Stimulated activated naive CD8-positive, alpha-beta T cell treated with anti-CD3 and anti-CD28 coated beads, Interleukin-15, Interleukin-2, amounts not matched to agents 100 ng/mL and 50 ng/mL, for 24 hours (primary cell): ENCODE data around the gene PROZ.
"Not testable (repeated sequence)": the region's sequence is repeated elsewhere in the genome, so short reads cannot be mapped to it uniquely, and the experiment has no call there.

Experiments used
- H3K27ac Mint-ChIP-seq: one replicate; pipeline ENCODE4 v1.8.0; 2021; ENCODE audit warnings: mild to moderate bottlenecking, mixed read lengths
- H3K27me3 Mint-ChIP-seq: one replicate; pipeline ENCODE4 v1.8.0; 2021; ENCODE audit warnings: mixed read lengths
- H3K36me3 Mint-ChIP-seq: one replicate; pipeline ENCODE4 v1.8.0; 2021; ENCODE audit warnings: low read depth, mixed read lengths
- H3K4me1 Mint-ChIP-seq: one replicate; pipeline ENCODE4 v1.8.0; 2021; ENCODE audit warnings: low read depth, mixed read lengths
- H3K4me3 Mint-ChIP-seq: one replicate; pipeline ENCODE4 v1.8.0; 2021; ENCODE audit warnings: mild to moderate bottlenecking, mixed read lengths
- H3K9me3 Mint-ChIP-seq: one replicate; pipeline ENCODE4 v1.8.0; 2021; ENCODE audit warnings: mixed read lengths

Gene PROZ

GRCh38 chr13:113157929-113158747 is at the start of gene PROZ:
Gene PROZ, plus strand, starts transcription at chr13:113158648. Its CDS starts 13 bp downstream, at chr13:113158661.
- no peak within 1 kb of the TSS for H3K27ac Mint-ChIP-seq
- no peaks in the 10 kb centered on the region for H3K27me3 Mint-ChIP-seq
- H3K36me3 Mint-ChIP-seq = no peaks in the 10 kb centered on the region
- H3K4me3 Mint-ChIP-seq = no peak within 1 kb of the TSS
- H3K4me1 Mint-ChIP-seq = peaks cover 20% of the 10 kb centered on the region
- H3K9me3 Mint-ChIP-seq = peaks cover 10% of the 10 kb centered on the region

DNA sequence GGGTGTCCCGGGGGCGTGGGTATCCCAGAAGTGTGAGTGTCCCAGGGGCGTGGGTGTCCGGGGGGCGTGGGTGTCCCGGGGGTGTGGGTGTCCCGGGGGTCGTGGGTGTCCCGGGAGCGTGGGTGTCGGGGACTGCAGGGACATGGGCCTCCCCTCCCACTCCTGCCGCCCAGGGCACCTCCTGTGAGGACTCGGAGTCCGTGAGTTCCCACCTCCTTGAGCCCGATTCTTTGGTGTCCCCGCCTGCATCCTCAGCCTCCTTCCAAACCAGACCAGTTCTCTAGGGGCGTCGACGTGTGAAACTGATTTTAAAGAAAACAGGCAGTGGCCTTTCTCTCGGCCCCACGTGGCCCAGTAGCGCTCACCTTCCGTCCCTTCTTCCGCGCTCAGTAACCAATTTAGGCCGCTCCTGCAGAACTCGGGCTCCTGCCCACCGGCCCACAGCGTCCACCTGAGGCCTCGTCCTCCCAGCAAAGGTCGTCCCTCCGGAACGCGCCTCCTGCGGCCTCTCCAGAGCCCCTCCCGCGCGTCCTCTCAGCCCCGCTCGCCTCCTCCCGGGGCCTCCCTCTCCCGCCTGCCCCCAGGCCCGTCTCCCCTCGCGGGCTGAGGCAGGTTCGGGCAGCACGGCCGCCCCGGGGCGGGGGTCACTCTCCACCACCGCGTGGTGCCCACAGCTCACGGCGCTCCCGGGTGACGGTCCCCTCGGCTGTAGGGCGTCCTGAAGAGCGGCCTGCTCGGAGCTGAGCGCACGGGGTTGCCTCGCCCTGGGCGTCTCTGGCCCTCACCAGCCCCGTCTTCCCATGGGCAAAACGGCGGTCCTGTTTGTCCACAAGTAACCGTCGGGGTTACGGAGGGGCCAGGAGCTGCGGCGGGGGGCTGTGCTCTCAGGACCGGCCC is 49.0 kb upstream of the PROZ start:
- Mint-ChIP-seq H3K4me1 (peaks cover 10% of the 10 kb centered on the region), H3K4me3 (peak overlapping the region; percentile 69), H3K9me3 (no peaks in the 10 kb centered on the region), H3K27me3 (peaks cover 7% of the 10 kb centered on the region), H3K36me3 (no peaks in the 10 kb centered on the region), H3K27ac (peak overlapping the region; percentile 79)

- Mint-ChIP-seq H3K27me3 (peaks cover 7% of the 10 kb centered on the region), H3K9me3 (no peaks in the 10 kb centered on the region), H3K4me3 (no peak overlapping the region), H3K36me3 (no peaks in the 10 kb centered on the region), H3K4me1 (peaks cover 10% of the 10 kb centered on the region), H3K27ac (no peak overlapping the region)
Measured at GRCh38 chr13:113110048-113110851, 48.2 kb upstream of the PROZ start.

GRCh38 chr13:113110852-113111315 is 47.6 kb upstream of the PROZ start:
- Mint-ChIP-seq H3K4me1 (peaks cover 10% of the 10 kb centered on the region), H3K9me3 (no peaks in the 10 kb centered on the region), H3K36me3 (no peaks in the 10 kb centered on the region), H3K27me3 (peaks cover 7% of the 10 kb centered on the region), H3K4me3 (peak overlapping the region; percentile 32), H3K27ac (no peak overlapping the region)

DNA sequence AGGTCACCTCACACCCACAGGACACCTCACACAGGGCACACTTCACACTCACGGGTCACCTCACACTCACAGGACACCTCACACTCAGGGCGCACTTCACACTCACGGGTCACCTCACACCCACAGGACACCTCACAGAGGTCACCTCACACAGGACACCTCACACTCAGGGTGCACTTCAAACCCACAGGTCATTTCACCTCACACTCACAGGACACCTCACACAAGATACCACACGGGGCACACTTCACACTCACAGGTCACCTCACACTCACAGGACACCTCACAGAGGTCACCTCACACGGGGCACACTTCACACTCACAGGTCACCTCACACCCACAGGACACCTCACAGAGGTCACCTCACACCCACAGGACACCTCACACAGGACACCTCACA is 46.6 kb upstream of the PROZ start:
- H3K9me3 Mint-ChIP-seq, H3K36me3 Mint-ChIP-seq, H3K27ac Mint-ChIP-seq, H3K27me3 Mint-ChIP-seq, H3K4me3 Mint-ChIP-seq: not testable (repeated sequence)
- peaks cover 10% of the 10 kb centered on the region for H3K4me1 Mint-ChIP-seq

- not testable (repeated sequence) for H3K27me3 Mint-ChIP-seq, H3K9me3 Mint-ChIP-seq, H3K36me3 Mint-ChIP-seq, H3K4me3 Mint-ChIP-seq, H3K4me1 Mint-ChIP-seq, H3K27ac Mint-ChIP-seq
Measured at GRCh38 chr13:113112475-113112874, 46.0 kb upstream of the PROZ start.

- no peak overlapping the region for H3K4me3 Mint-ChIP-seq
- peaks cover 7% of the 10 kb centered on the region for H3K27me3 Mint-ChIP-seq
- H3K27ac Mint-ChIP-seq = no peak overlapping the region
- no peaks in the 10 kb centered on the region for H3K9me3 Mint-ChIP-seq
- H3K4me1 Mint-ChIP-seq = peaks cover 7% of the 10 kb centered on the region
- H3K36me3 Mint-ChIP-seq = no peaks in the 10 kb centered on the region
Measured at GRCh38 chr13:113112893-113113845, 45.3 kb upstream of the PROZ start.

- no peak overlapping the region for H3K4me3 Mint-ChIP-seq
- H3K9me3 Mint-ChIP-seq = no peaks in the 10 kb centered on the region
- H3K4me1 Mint-ChIP-seq = peaks cover 7% of the 10 kb centered on the region
- peaks cover 7% of the 10 kb centered on the region for H3K27me3 Mint-ChIP-seq
- no peaks in the 10 kb centered on the region for H3K36me3 Mint-ChIP-seq
- H3K27ac Mint-ChIP-seq = no peak overlapping the region
Measured at GRCh38 chr13:113113846-113114271, 44.6 kb upstream of the PROZ start.

GRCh38 chr13:113114511-113115362 is 43.7 kb upstream of the PROZ start:
- no peaks in the 10 kb centered on the region for H3K9me3 Mint-ChIP-seq
- no peak overlapping the region for H3K4me3 Mint-ChIP-seq
- H3K4me1 Mint-ChIP-seq = peaks cover 3% of the 10 kb centered on the region
- H3K36me3 Mint-ChIP-seq = no peaks in the 10 kb centered on the region
- H3K27me3 Mint-ChIP-seq = peaks cover 3% of the 10 kb centered on the region
- H3K27ac Mint-ChIP-seq = no peak overlapping the region

GRCh38 chr13:113115363-113116205 is 42.9 kb upstream of the PROZ start:
- peaks cover 3% of the 10 kb centered on the region for H3K27me3 Mint-ChIP-seq
- H3K27ac Mint-ChIP-seq = no peak overlapping the region
- no peak overlapping the region for H3K4me3 Mint-ChIP-seq
- no peaks in the 10 kb centered on the region for H3K36me3 Mint-ChIP-seq
- no peaks in the 10 kb centered on the region for H3K9me3 Mint-ChIP-seq
- H3K4me1 Mint-ChIP-seq = peaks cover 3% of the 10 kb centered on the region

DNA sequence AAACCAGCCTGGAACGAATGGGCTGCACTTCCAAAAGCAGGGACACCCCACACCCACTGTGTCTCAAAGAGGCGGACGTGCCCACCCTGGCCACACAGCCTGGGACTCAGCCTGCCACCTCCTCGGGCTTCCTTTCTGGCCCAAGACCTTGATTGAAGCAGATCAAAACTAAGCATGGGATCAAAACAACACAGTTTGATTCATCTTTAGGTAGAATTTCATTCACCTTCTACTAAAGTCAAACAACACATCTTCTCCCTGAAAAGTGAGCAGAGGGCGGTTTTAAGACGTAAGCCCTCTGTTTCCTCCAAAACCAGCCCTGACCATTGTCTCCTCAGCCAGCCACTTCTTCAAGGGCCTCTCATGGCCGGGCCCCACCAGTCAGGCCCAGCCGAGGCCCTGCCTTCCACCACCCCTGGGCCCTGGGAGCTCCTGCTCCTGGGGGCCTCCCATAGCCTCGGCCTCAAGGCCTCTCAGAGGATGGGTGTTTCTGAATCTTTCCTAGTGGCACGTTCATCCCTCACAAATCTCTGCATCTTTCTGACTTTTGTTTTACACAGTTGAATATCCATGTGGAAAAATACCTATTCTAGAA is 42.1 kb upstream of the PROZ start:
- no peaks in the 10 kb centered on the region for H3K9me3 Mint-ChIP-seq
- H3K4me1 Mint-ChIP-seq = no peaks in the 10 kb centered on the region
- peaks cover 3% of the 10 kb centered on the region for H3K27me3 Mint-ChIP-seq
- H3K36me3 Mint-ChIP-seq = no peaks in the 10 kb centered on the region
- H3K27ac Mint-ChIP-seq = no peak overlapping the region
- H3K4me3 Mint-ChIP-seq = no peak overlapping the region

DNA sequence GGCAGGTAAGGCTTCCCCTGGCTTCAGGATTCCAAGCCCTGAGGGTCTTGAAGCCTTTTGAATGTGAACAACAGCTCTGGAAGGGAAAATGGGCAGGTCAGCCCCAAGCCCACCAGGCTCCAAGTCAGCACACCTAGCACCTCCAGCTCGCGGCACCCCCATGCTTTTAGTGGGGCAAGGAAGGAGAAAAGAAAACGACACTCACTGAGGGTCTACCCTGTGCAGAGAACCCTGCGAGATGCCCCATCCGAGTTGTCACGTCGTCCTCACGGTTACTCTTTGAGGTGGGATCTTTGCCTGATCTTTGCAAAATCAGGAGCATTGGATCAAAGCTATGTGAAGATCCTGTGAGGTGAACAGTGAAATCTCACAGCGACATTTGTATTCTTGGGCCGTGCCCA is 41.6 kb upstream of the PROZ start:
- H3K4me1 Mint-ChIP-seq = no peaks in the 10 kb centered on the region
- no peaks in the 10 kb centered on the region for H3K9me3 Mint-ChIP-seq
- H3K4me3 Mint-ChIP-seq = no peak overlapping the region
- peaks cover 3% of the 10 kb centered on the region for H3K27me3 Mint-ChIP-seq
- no peaks in the 10 kb centered on the region for H3K36me3 Mint-ChIP-seq
- no peak overlapping the region for H3K27ac Mint-ChIP-seq
